ENCODE measurements around the gene RBM3.

Gene RBM3

GRCh38 chrX:48626401-48627298, 52.4 kb downstream of the RBM3 start:
- no peak for DNase-seq

All from right hindlimb (tissue), 1 donor.